Breast epithelium (tissue), 3 donors: ENCODE measurements around the gene CPA5.

Experiments
- POLR2AphosphoS5 ChIP-seq, 3 donors: sonication (generic); formaldehyde crosslinking; IDR thresholded peaks; one replicate each; pipeline ENCODE4 v1.6.1; 2017; ENCODE audit warnings: antibody characterized with exemption in 3 of 3
- TF ChIP-seq, protein P1 (sequence below), 3 donors: fragments of 450-650 bp; IDR thresholded peaks; one replicate each; pipeline ENCODE4 v1.5.1; 2016 to 2017; ENCODE audit warnings: antibody characterized with exemption in 3 of 3, mild to moderate bottlenecking in 3 of 3, moderate library complexity in 3 of 3

DNA sequence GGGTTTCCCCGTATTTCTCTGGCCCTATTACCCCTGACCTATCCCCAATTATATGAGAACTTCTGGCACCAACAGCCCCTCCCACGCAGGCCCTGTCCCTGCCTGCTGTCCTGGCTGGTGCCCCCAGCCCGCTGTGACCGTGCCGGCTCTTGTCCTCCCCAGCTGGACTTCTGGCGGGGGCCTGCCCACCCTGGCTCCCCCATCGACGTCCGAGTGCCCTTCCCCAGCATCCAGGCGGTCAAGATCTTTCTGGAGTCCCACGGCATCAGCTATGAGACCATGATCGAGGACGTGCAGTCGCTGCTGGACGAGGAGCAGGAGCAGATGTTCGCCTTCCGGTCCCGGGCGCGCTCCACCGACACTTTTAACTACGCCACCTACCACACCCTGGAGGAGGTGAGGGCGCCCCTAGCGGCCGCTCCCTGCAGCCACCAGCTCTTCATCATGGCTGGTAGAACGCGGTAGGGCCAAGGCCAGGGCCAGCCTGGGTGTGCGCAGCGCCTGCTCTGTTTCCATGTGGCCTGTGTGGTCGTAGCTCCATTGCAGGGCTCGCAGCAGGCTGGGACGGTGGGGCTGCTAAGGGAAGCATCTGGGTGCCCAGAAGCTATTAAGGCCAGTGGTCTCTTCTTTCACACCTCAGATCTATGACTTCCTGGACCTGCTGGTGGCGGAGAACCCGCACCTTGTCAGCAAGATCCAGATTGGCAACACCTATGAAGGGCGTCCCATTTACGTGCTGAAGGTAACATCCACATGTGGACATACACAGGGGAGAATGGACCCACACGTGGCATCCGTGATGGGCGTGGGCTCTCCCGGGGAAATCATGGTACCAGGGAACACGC, 37.1 kb downstream of the CPA5 start:
- TF ChIP-seq, protein P1, sequence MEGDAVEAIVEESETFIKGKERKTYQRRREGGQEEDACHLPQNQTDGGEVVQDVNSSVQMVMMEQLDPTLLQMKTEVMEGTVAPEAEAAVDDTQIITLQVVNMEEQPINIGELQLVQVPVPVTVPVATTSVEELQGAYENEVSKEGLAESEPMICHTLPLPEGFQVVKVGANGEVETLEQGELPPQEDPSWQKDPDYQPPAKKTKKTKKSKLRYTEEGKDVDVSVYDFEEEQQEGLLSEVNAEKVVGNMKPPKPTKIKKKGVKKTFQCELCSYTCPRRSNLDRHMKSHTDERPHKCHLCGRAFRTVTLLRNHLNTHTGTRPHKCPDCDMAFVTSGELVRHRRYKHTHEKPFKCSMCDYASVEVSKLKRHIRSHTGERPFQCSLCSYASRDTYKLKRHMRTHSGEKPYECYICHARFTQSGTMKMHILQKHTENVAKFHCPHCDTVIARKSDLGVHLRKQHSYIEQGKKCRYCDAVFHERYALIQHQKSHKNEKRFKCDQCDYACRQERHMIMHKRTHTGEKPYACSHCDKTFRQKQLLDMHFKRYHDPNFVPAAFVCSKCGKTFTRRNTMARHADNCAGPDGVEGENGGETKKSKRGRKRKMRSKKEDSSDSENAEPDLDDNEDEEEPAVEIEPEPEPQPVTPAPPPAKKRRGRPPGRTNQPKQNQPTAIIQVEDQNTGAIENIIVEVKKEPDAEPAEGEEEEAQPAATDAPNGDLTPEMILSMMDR (IDR thresholded peaks at IDR 0.05): no peak
- no peak for TF ChIP-seq POLR2AphosphoS5 (IDR thresholded peaks at IDR 0.05)
